ENCODE results near the gene DLG2.

DLG2 gene

DNA sequence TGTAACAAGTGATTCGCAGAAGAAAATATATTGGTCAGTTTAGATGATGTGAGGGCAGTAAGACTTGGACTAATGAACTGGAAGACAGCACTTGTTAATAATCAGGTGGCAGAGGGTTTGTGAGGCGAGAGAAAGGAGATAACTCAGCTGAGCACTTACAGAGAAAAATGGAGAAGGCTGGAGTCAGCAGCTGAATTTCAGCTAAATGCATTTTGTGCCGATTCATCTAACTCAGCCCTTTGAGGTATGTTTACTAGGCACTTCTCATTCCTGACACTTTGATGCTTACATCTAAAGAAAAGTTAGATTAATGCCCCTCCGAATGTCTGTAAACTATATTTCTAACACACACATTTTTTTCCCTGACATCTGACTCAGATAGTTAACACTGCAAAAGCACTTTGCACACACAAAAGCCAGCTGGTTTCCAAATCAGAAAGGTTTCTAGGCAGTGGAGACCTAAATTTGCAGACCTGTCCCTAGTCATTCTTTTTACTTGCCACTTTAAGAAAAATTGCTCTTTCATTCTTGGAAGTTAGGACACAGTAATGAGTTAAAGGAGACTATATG, 1481.4 kb downstream of the DLG2 start:
- TF ChIP-seq, protein P1, sequence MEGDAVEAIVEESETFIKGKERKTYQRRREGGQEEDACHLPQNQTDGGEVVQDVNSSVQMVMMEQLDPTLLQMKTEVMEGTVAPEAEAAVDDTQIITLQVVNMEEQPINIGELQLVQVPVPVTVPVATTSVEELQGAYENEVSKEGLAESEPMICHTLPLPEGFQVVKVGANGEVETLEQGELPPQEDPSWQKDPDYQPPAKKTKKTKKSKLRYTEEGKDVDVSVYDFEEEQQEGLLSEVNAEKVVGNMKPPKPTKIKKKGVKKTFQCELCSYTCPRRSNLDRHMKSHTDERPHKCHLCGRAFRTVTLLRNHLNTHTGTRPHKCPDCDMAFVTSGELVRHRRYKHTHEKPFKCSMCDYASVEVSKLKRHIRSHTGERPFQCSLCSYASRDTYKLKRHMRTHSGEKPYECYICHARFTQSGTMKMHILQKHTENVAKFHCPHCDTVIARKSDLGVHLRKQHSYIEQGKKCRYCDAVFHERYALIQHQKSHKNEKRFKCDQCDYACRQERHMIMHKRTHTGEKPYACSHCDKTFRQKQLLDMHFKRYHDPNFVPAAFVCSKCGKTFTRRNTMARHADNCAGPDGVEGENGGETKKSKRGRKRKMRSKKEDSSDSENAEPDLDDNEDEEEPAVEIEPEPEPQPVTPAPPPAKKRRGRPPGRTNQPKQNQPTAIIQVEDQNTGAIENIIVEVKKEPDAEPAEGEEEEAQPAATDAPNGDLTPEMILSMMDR (IDR thresholded peaks at IDR 0.05; ENCODE audit: borderline replicate concordance, insufficient read depth, low read depth, low read length), result no peak
- no peak overlapping the region for H3K4me3 ChIP-seq (ENCODE audit: low read depth, low read length)

DNA sequence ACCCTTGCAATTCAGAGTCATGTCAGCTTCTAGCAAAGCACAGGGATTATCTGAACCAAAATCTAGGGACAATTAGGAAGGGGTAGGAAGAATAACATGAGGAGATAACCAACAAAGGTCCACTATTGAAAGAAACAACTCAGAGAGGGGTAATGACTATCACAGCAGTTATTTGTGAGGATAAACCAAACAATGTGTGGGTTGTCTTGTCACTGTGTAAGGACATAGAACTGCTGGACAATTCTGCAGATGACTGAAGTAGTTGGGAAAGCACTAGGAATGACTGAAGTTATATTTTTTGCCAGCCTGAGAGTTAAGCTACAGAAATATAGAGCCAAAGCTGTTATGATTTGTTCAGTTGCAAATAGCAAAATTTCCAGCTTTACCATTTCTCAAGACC, 1482.6 kb downstream of the DLG2 start:
- H3K4me3 ChIP-seq (ENCODE audit: low read depth, low read length), result no peak overlapping the region
- TF ChIP-seq, protein P1 (IDR thresholded peaks at IDR 0.05; ENCODE audit: borderline replicate concordance, insufficient read depth, low read depth, low read length), result no peak

DNA sequence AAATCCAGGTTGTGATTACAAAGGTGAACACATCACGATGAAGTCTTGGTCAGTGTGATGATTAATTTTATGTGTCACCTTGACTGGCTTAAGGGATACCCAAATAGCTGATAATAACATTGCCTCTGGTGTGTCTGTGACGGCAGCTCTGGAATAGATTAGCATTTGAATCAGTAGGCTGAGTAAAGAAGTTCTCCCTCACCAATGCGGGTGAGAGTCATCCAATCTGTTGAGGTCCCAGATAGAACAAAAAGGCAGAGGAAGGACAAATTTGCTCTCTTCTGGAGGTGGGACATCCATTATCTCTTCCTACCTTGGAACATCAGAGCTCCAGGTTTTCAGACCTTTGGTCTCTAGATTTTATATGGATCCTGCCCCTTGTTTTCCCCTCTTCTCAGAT, 1484.7 kb downstream of the DLG2 start:
- TF ChIP-seq, protein P1 (IDR thresholded peaks at IDR 0.05; ENCODE audit: borderline replicate concordance, insufficient read depth, low read depth, low read length), result no peak
- H3K4me3 ChIP-seq (ENCODE audit: low read depth, low read length), result no peak overlapping the region

DNA sequence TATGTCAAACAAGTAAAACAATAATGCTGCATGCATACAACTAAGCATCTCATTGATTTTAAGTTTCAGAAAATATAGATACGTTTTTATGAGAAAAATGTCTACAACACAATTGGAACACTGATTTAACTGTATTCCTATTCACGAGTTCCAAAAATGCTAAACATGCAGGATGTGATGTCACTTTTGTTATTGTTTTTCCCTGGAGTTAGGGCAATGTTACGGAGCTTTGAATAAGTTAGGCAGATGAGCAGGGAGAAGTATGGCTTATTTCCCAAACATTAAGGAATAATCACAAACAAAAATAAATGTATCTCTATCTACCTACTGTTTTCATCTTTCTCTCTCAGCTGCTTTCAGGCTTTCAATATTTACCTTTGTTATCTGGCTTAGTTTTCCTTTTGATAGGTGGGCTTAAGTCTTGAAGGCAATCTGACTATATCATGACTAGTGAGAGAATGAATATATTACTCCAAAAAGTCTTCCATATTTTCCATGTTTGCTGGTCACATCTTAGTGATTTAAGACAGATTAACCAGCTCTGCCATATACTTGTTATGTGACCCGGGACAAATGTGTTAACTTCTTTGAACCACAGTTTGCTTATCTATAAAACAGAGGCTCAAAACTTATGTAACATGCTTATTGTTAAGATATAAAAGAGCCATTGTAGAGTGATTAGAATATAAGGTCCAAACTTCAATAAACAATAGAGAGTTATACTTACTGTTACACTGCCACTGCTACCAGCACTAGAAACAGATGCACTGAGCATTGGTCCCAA, 1486.6 kb downstream of the DLG2 start:
- no peak overlapping the region for H3K4me3 ChIP-seq (ENCODE audit: low read depth, low read length)
- TF ChIP-seq, protein P1 (IDR thresholded peaks at IDR 0.05; ENCODE audit: borderline replicate concordance, insufficient read depth, low read depth, low read length), result no peak

DNA sequence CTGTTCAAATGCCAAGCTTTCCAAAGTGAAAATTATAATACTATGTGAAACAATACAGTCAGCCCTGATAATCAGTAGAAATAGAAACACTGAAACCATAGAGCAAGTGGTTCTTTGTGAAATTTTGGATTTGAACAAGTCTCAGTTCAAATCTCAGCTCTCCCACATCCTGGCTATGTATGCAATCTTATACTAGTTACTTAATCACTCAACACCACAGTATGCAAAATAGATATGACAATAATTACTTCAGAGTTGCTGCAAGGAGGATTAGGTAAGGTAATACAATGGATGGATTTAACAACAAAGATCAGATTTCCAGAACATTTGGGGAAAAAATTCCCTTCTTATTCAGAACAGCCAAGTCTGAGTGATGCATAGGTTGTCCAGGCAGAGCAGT, 1489.2 kb downstream of the DLG2 start:
- TF ChIP-seq, protein P1 (IDR thresholded peaks at IDR 0.05; ENCODE audit: borderline replicate concordance, insufficient read depth, low read depth, low read length), result no peak

DNA sequence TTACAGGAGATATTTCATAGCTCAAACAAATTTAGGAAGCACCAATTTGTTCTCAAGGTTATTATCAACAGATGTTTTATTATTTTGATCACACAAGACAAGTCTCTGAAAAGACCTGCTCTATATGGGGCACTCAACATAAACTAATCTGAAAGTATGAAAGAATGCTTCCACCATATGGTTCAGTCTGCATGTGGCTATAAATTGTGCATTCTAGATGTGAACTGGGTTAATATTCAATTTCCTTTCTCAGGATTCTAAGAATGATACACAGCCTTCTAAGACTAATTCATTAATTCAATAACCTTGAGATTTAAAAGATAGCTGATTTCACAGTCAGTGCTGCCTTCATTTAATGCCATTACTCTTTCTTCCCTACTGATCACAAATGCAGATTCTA, 1489.6 kb downstream of the DLG2 start:
- TF ChIP-seq, protein P1 (IDR thresholded peaks at IDR 0.05; ENCODE audit: borderline replicate concordance, insufficient read depth, low read depth, low read length), result no peak
- H3K4me3 ChIP-seq (ENCODE audit: low read depth, low read length), result no peak overlapping the region

More for the DNA sequence above, 1489.2 kb downstream of the DLG2 start:
- H3K4me3 ChIP-seq (ENCODE audit: low read depth, low read length), result no peak overlapping the region

DNA sequence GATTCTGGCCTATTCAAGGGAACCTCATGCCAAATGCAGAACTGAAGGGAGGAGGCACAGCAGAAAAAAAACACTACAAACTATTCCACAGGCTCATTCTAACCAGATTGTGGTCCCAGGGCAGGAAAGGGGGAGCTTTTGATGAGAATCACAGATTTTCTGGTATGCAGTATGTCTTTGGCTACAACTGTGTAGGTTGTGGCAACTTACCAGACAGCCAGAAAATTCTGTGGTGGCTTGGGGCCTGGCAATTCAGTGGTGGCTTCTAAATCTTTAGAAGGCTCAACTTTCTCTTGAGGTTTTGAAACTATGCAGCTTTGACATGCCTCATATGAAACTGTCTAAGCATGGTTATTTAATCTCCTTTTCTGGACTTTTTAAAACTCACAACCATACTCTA, 1490.2 kb downstream of the DLG2 start:
- TF ChIP-seq, protein P1 (IDR thresholded peaks at IDR 0.05; ENCODE audit: borderline replicate concordance, insufficient read depth, low read depth, low read length), result no peak
- H3K4me3 ChIP-seq (ENCODE audit: low read depth, low read length), result no peak overlapping the region

Measured in GM12875 (cell line).